Midbrain (tissue), 1 donor: ENCODE measurements around the gene BACH2.
"Not testable (repeated sequence)": the region's sequence is repeated elsewhere in the genome, so short reads cannot be mapped to it uniquely, and the experiment has no call there.

ENCODE experiments used
- DNase-seq: peaks from one replicate; lab custom pipeline; 2025; lab: John Stamatoyannopoulos, UW

BACH2 gene

DNA sequence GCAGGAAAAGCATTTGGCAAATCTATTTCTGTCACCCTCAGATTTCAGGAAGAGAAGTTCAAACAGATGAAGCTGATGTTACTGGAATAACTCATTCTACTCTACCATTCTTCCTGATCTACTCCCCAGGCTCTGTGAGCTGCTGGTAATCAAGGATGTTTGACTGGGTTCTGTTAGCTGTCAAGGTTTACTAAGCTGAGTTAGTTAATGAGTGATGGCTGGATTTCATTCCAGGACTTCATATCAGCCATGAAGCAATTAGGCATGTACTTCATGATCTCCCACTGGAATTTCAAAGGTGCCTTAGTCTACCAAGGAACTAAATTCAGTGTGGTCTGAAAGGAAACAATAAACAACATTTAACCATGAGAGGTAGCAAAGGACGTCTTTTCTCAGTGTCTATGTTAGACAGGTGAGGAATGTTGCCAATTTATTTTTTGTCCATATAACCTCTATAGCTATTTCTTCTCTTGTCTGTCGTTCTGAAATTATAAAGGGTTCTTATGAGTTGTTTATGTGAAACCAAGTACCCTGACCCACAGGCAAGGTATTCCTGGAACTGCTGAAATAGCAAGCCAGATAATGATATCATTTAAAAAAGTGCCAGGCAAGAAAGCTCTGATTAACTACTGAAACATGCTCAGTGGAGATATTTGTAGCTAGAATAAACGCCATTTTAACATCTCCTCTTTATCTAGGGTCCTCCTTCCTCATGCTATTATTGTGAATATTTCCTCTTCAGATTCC, 112.9 kb downstream of the BACH2 start:
- DNase-seq = no peak

- DNase-seq = no peak
Measured at GRCh38 chr6:90180526-90180925, 116.1 kb downstream of the BACH2 start.

- DNase-seq = no peak
Measured at GRCh38 chr6:90179190-90180169, 117.2 kb downstream of the BACH2 start.

DNA sequence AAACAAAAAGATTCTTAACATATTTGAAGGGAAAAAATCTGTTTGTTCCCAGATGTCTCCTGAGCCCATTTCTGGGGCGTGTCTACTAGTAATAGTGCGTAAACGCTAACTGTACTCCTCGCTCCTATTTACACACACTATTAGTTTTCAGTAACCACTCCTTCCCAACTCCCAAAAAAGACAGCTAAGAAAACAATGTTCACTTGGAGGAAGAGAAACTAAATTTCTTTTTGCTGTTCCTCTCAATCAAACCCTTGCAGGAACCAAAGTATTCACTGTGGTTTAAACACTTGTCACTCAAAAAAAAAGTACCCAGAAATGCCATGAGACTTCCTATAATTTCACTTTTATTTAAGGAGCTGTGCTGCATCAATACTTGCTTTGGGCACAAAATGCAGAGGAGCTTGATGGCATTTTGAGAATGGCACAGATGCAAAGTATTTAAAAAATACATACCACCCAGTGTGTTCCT, 118.2 kb downstream of the BACH2 start:
- DNase-seq = no peak

- DNase-seq = no peak
Measured at GRCh38 chr6:90177544-90178383, 118.9 kb downstream of the BACH2 start.

DNA sequence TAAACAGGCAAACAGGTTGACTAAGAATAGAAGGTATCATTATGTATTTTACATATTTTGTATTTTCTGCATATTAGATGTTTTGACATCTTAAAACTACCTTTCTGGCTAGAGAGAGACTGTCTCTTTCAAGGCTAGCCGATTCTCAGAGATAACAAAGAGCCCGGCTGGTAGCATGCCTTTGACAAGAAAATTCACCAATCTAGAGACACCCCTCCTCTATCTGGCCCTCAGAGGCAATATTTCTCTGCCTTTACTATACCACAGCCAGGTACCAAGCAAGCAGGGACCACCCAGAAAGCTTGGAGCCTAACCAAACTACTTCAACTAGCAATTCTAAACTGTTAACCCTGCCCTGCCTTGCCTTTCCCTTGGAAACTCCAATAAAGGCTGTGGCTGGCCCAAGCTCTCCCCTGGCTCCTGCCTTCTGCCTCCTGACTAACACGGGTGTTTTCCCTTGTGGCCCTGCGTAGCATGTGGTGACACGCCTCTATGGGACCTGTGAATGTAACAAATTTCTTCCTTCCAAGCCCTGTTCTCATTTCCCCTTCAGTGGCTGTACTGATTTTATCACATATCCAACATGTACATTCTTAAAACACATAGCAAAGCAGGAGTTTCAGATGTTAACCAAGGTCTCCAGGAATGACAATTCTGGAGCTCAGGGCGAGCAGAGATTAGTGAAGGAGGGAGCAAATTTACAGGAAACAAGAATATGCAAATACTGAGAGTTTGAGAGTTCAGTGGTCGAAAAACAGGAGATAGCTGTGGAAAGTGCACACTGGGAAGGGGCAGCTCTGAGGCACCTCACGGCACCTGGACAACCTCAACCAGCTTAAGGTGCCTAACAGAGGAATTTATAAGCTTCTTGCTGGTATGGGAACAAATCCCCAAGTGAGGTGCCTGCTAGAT, 120.8 kb downstream of the BACH2 start:
- no peak for DNase-seq

GRCh38 chr6:90173262-90173925, 123.2 kb downstream of the BACH2 start:
- DNase-seq = no peak

DNA sequence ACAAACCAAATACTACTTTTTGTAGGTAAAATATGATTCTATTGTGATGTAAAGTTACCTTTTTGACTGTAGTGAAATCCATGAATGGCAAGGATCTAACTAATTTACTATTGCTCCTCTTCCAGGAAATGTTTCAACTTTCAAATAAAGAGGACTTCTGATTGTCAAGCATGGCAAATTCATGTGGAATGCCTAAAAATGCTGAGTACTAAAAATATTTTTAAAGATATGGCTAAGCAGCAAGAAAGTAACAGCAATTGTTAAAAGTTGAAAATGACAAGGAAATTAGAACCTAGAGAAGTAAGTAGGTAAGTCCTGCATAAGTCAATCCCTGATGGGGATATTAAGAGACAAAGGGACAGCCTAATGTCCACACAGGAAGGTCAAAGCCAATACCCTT, 126.0 kb downstream of the BACH2 start:
- no peak for DNase-seq

GRCh38 chr6:90169374-90169773, 127.3 kb downstream of the BACH2 start:
- no peak for DNase-seq

- no peak for DNase-seq
Measured at GRCh38 chr6:90168693-90169131, 127.9 kb downstream of the BACH2 start.

- DNase-seq = no peak
Measured at GRCh38 chr6:90167514-90168379, 128.9 kb downstream of the BACH2 start.

DNA sequence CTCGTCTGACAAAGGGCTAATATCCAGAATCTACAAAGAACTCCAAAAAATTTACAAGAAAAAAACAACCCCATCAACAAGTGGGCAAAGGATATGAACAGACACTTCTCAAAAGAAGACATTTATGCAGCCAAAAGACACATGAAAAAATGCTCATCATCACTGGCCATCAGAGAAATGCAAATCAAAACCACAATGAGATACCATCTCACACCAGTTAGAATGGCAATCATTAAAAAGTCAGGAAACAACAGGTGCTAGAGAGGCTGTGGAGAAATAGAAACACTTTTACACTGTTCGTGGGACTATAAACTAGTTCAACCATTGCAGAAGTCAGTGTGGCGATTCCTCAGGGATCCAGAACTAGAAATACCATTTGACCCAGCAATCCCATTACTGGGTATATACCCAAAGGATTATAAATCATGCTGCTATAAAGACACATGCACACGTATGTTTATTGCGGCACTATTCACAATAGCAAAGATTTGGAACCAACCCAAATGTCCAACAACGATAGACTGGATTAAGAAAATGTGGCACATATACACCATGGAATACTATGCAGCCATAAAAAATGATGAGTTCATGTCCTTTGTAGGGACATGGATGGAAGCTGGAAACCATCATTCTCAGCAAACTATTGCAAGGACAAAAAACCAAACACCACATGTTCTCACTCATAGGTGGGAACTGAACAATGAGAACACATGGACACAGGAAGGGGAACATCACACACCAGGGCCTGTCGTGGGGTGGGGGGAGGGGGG, 130.3 kb downstream of the BACH2 start:
- not testable (repeated sequence) for DNase-seq

- no peak for DNase-seq
Measured at GRCh38 chr6:90162648-90163387, 133.8 kb downstream of the BACH2 start.

GRCh38 chr6:90160013-90160412, 136.6 kb downstream of the BACH2 start:
- DNase-seq = peak; percentile 24

DNA sequence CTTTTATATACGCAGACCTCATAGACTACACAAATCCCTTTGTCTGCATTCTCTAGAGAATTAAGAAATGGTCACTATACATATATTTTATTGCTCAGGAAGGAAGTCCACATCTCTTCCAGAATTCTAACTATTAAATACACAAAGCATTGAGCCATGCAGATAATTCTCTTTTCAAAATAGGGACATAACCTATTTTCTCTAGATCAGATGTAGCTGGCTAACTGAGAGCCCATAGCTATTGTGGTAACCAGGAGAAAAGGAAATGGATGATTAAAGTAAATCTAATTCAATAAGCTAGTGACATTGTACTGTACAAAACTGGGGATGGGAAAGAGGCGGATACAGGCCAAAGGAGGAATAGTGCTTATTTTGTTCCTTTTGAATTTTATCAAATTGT, 137.2 kb downstream of the BACH2 start:
- no peak for DNase-seq

- DNase-seq = no peak
Measured at GRCh38 chr6:90158936-90159335, 137.7 kb downstream of the BACH2 start.

DNA sequence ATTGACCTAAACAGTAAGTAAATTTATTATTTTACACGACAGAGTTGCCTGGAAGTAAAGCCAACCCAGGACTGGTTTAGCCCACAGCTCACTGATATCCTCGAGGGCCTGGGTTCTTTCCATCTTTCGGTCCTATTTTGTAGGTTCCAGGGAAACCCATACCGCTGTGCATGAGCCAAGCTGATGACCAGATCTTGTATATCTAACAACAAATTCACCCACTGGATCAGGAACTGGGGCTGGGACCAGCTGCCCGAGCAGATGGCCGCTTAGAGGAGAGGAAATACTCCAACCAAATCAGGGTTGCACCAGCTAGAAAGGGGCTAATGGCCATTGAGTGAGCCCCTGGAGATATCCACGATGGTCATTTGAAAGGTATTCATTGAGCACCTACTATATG, 139.2 kb downstream of the BACH2 start:
- DNase-seq = no peak

- no peak for DNase-seq
Measured at GRCh38 chr6:90156861-90157260, 139.8 kb downstream of the BACH2 start.
